GM18508 (cell line): ENCODE data around the gene LZTR1.

Source experiments
- ATAC-seq: cut with Tn5 transposase; IDR thresholded peaks from one replicate; pipeline ENCODE4 v1.9.1; 2021; ENCODE audit warnings: moderate number of reproducible peaks; ENCODE audit not compliant: insufficient read depth, unreplicated experiment

Gene LZTR1

DNA sequence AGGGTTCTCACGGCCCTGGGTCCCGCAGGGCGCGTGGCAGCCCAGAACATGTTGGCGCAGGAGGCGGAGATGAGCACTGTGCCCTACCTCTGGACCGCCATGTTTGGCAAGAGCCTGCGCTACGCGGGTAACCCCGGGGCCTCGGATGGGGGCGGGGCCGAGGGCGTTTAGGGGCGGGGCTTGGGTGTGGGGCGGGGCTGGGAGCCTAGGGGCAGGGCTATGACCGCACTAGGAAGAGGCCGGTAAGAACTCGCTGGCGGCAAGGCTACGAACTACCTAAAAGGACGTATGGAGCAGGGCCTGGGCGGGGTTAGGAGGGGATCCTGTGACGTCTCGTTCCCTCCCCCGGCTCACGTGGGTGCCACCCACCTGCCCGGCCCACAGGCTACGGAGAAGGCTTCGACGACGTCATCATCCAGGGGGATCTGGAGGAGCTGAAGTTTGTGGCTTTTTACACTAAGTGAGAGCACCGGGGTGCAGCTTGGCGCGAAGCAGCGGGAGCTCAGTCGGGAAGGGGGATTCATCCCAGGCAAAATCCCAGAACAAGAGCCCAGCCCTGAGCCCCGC, 2.8 kb upstream of the LZTR1 start:
- ATAC-seq = no peak

DNA sequence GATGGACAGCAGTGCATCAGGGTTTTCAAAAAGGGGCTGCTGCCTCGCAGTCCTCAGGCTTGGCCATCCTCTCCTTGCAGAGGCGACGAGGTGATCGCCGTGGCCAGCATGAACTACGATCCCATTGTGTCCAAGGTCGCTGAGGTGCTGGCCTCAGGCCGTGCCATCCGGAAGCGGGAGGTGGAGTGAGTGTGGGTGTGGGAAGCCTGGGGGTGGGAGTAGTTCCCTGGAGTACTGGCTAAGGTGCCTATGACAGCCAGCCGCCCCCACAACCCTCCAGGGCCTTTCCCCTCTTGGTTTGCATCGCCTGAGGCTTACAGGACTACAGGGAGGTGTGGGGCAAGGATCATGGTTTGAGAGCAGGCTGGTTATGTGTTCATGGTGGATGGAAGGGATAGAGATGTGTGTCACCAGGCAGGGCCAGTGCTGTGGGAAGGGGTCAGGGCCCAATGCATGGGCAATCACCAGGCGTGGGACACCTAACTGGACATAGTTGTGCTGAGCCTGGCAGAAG, 2.1 kb upstream of the LZTR1 start:
- no peak for ATAC-seq

DNA sequence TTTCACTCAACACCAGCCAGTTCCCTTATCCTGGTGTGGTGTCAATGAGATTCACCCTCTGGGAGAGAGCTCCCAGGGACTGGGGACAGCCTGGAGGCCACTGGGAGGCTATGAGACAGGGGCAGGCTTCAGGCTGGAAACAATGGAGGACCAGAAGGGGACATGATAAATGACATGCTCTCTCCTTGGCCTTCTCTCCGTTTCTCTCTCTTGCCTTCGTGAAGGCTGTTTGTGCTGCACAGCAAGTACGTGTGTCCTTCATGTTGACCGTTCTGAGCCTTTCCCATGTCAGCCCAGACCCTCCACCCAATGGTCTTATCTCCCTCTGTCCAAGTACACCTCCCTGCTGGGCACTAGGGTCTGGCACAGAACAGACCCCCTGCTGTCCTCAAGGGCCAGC, 1.6 kb upstream of the LZTR1 start:
- no peak for ATAC-seq

DNA sequence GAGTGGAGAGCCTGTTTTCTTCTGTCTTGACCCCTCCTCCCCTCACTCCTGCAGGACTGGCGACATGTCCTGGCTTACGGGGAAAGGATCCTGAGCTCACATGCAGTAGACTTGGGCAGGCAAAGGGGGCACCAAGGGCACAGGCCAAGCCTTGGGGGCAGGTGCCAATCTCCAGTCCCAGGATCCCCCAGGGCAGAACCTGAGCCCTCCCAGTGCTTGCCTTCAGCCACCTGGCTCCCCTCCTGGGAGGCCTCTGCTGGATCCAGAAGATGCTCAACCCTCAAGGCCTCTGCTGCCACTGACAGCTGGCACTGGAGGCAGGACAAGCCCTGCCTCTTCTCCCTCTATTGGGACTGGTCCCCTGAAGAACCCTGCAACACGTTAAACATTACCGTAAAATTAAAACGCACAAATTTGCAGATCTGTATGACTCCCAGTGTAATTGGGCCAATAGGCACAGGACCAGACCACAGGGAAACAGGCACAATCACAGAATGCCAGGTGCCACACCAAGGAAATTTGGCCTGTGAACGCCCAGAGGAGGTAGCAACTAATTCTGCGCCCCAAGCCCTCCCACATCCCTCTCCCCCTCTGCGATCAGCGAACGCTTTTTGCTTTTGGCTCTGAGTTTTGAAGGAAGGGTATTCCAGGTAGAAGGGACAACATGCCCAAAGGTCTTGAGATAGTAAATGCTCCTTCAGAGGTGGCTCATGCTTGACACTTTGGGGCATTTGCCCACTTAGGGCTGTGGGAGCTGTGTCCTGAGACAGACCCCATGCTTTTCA, 967 bp upstream of the LZTR1 start:
- ATAC-seq = no peak

DNA sequence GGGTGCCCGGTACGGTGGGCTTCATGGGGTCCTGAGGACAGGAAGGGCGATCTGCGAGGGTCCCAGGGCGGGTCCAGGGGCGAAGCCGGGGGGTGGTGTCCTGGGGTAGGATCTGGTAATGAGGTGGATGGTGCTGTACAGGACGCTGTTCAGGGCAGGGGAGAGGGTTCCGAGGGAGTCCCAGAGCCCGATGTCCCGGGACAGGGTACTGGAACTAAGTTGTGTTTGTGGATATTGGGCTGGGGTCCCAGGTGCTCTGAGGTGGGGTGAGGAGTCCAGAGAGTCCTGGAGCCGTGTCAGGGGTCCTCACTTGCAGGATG, 426 bp downstream of the LZTR1 start:
- no peak for ATAC-seq

DNA sequence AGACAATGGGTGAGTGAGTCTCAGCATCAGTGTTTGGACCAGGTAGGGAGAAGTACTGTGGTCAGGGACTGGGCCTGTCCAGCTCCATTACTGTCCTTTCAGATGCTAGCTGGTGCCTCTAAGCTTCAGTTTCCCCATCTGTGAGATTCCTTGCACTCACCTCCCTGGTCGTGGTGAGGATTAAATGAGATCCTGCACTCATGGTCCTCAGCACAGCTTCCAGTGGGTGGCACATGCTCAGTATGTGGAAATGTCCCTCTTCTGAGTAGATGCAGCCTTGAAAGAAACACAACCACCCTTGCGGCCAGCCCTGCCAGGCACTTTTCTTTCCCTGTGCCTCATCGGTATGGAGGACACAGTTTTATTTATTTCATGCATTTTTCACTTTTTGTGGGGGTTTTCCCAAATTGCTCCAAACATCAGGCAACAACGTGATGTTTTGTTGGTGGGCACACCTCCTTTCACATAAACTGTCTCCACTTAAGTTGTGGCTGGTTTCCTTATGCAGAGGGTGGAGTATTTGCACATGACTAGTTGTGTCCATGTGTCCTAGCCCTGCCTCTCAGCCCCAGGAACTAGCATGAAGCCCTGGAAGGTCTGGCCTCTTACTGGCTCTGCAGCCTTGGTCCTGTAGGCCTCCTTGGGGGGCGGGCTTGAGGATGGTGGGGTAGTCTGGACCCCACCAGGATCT, 1.1 kb downstream of the LZTR1 start:
- ATAC-seq = no peak

DNA sequence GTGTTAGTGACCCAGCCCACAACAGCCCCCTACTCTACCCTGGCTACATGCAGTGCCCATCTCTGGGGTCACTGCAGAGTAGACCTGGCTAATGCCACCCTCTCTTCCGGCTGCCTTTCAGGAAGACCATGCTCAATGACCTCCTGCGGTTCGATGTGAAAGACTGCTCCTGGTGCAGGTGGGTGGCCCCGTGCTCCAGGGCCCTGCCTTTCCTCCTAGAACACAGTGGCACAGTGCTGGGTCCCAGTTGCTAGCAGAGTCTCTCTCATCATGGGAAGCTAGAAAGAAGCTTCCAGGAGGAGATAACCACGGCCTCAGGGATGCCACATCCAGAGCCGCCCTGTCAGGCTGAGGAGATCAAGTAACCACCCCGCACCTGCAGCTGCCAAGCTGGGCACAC, 3.6 kb downstream of the LZTR1 start:
- no peak for ATAC-seq

DNA sequence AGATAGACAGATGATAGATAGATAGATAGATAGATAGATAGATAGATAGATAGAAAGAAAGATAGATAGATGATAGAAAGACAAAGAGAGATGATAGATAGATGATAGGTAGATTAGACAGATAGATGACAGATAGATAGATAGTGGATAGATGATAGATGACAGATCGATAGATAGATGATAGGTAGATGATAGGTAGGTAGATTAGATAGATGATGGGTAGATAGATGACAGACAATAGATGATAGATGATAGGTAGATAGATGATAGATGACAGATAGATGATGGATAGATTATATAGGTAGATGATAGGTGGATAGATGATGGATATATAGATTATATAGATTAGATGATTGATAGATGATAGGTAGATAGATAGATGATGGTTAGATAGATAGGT, 4.3 kb downstream of the LZTR1 start:
- no peak for ATAC-seq

DNA sequence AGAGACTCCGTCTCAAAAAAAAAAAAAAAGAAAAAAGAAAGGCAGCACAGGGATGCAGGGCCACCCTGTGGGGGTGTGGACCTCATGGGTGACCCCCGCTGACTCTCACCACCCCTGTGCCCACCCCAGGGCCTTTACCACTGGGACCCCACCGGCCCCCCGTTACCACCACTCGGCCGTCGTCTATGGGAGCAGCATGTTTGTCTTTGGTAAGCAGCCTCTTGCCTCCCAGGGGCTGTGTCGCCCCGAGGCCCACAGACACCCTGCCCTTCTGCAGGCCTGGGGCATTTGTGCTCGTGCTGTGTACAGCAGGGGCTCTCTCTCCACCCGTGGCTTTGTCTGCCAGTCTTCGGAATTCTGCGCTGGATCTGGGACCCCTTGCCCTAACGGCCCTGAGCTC, 5.3 kb downstream of the LZTR1 start:
- no peak for ATAC-seq

DNA sequence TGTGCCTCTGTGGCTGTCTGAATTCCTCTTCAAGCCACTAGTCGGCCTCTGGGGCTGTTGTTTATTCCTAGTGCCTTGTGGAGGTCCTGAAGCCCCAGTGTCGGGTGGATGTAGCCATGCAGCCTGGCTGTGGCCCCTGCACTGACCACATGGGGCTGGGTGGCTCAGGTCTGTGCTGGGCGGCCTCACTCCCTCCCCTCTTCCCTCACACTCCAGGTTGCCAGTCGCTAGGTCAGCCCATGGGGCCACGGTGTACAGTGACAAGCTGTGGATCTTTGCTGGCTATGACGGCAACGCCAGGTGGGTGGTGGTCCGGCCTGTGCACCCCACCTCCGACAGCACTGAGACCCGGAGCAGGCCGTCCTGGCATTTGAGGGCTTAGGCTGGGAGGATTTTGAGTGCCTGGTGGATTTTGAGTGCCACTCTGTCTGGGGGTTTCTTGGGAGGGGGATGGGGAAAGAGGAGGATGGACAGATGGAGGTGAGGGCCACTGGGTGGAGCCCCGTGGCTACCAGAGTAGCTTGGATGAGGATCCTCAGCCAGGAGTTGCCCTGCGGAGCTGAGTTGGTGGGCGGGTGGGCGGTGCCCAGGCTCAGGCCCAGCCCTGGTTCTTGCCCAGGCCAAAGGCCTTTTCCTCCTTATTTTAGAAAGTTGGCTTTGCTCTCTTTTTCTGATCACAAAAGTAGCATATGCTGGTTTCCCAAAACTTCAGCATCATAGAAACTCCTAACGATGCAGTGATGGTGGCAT, 6.7 kb downstream of the LZTR1 start:
- no peak for ATAC-seq

DNA sequence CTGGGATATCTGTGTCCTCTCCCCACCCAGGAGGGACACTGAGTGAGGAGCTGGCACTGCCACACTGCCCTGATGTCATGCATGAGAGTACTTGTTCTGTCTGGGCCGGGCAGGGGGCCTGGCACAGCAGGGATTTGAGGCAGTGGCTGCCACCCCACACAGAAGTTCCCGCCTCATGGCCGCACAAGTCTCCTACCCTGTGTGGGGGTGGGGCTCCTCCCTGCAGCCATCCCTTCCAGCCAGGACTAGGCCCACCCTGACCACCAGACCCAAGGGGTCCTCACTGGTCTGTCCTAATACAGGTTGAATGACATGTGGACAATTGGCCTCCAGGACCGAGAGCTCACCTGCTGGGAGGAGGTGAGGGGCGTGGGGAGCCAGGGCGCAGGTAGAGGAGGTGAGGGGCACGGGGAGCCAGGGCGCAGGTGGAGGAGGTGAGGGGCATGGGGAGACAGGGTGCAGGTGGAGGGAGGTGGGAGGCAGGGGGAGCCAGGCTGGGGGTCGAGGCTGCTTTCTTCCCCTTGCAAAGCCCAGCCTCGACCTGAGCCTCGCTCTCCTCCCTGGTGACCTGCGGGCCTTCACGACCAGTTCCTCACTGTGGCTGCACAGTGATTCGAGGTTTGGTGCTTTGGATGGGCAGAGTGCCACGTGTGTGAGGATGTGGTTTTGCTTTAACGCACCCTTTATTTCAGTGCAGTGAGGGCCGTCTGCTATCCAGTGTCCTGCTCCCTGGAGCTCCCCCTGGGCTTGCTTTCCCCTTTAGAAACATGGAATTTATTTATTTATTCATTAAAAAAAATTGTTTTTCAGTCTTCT, 7.4 kb downstream of the LZTR1 start:
- no peak for ATAC-seq

DNA sequence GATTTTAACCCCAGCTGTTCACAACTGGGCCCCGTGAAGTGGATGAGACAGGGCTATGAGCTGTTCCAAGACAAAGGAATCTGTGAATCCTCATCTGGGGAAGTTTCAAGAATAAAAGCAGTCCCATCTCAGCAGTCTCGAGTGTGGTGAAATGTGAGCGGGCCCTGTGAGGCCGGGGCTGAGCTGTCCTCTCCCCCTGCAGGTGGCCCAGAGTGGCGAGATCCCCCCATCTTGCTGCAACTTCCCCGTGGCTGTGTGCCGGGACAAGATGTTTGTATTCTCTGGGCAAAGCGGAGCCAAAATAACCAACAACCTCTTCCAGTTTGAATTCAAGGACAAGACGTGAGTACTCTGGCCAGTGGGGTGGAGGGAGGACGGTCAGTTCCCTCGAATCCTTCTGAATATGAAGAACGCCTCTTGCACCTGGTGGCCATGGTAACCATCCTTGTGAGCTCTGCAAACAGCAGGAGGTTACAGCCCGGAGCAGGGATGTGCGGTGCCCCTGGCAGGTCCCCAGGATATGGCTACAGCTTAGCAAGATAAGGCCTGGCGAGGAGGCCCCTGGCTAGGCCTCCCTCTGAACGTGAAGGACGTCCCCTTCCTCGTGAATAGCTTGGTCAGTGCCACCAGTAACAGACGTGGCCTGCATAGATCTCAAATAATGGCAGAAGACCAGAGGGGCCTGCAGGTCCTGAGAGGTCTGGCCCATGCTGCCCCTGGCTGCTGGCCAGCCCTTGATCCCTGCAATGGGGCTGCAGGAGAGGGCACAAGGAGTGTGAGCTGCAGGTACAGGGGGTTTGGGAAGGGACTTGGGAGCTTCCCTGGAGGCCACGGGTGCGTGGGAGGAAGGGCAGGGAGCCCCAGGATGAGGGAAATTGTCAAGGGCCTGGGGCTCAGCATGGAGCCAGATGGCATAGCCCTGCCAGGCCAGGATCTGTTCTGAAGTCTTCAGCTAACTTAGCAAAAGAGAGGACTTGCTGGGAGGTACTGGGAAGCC, 8.4 kb downstream of the LZTR1 start:
- ATAC-seq = no peak

DNA sequence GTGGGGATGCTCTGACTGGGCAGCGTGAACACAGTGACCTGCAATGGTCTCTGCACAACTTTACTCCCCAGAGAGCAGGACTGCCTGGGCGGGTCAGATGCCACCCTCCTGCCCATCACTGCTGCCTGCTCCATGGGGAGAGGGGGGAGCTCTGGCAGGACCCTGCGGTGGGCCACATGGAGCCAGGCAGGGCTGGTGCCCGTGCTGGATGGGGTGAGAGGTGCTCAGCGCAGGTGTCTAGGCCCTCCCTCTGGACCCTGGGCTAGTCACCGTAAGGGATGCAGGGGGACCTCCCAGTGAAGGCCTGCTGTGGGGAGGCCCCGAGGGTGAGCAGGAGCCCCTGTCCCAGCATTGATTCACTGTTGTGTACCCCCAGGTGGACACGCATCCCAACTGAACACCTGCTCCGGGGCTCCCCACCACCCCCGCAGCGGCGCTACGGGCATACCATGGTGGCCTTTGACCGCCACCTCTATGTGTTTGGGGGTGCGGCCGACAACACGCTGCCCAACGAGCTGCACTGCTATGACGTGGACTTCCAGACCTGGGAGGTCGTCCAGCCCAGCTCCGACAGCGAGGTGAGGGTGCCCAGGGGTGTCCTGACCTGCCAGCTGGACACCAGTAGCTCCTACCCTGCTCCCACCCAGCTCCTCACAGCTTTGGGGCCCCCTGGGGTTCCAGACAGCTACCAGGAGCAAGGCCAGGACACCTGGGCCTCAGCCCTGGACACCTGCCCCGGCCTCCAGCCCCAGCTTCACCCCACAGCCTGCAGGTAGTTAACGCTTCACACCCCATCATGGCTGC, 9.4 kb downstream of the LZTR1 start:
- no peak for ATAC-seq

DNA sequence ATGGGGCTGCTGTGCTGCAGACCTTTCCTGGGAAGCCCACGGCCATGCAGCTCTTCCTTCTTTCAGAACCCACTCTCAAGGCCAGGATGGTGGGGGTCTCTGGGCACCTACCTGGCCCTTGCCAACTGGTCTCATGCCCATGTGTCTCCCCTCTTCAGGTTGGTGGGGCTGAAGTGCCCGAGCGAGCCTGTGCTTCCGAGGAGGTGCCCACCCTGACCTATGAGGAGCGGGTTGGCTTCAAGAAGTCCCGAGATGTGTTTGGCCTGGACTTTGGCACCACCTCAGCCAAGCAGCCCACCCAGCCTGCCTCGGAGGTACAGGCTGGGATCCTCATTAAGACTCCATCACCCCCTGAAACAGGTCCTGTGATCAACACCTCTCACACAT, 10.0 kb downstream of the LZTR1 start:
- no peak for ATAC-seq

DNA sequence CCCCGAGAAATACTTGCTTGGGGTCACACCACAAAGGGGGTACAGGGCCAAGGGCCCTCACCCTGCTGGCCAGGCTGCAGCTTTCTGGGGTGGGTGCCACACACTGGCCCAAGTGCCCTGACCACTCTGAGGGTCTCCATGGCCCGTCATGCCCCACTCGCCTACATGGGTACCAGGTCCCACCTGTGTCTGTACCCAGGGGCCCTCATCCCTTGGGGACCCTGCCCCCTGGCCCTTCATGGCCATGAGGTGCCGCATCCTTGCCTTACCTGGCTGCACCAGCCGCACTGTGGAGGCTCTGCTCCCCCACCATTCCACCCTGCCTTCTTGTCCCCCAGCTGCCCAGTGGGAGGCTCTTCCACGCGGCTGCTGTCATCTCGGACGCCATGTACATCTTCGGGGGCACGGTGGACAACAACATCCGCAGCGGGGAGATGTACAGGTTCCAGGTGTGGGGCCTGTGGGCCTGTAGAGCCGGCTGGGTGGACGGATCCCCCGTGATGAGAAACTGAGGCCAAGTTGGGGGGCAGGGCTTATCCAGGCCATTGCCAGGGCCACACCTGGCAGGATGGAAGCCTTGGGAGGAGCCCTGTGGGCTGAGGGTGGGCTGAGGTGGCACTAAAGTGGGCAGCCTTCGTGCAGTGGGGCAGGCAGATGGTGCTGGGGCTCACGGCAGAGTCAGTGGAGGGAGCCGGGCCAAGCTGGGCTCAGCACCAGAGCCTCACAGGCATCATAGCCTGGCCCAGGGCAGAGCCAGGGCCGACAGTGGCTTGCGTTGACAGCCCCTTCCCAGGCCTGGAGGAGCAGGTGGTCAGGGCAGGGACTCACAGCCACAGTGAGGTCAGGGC, 10.6 kb downstream of the LZTR1 start:
- no peak for ATAC-seq

DNA sequence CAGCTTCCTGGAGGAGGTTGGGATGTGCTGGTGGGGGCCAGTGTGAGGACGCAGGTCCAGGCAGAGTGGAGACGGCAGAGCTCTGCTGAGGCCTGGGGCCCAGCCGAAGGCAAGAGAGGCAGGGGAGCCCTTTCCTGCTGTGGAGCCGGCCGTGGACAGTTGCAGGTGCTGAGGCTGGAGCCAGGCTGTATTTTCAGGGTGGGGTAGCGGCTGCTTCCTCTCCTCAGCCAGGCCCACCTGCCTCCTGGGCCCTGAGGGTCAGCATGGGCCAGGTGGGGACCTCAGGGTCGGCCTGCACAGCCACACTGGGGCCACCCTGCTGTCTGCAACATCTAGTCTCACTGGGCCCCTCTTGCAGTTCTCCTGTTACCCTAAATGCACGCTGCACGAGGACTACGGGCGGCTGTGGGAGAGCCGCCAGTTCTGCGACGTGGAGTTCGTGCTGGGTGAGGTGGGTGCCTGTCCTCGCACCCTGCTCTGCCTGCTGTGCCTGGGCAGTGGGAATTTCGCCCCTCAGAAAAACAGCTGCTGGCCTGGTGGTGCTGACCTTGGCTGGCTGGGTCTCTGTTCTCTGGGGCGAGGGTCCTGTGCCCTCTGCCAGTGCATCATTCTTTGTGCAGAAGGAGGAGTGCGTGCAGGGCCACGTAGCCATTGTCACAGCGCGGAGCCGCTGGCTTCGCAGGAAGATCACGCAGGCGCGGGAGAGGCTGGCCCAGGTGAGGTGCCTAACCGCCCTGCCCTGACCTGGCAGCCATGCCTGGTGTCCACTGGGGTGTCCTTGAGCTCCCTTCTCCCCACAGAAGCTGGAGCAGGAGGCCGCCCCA, 11.4 kb downstream of the LZTR1 start:
- no peak for ATAC-seq
